Activated T-cell treated with anti-CD3 and anti-CD28 coated beads for 24 hours (primary cell): Measurements from ENCODE around the gene CHST15.

Source experiments
- DNase-seq: peaks from one replicate; pipeline ENCODE4 v3.0.0-alpha.2; 2020; ENCODE audit warnings: low read depth

CHST15 gene

GRCh38 chr10:124029559-124029958 is 63.8 kb downstream of the CHST15 start:
- DNase-seq: no peak

GRCh38 chr10:124028700-124029480 is 64.5 kb downstream of the CHST15 start:
- DNase-seq: no peak

- DNase-seq: no peak
Measured at GRCh38 chr10:124027651-124028050, 65.7 kb downstream of the CHST15 start.

- no peak for DNase-seq
Measured at GRCh38 chr10:124027031-124027611, 66.3 kb downstream of the CHST15 start.

GRCh38 chr10:124026589-124026939 is 66.8 kb downstream of the CHST15 start:
- no peak for DNase-seq

GRCh38 chr10:124025660-124026588 is 67.5 kb downstream of the CHST15 start:
- DNase-seq: no peak

- DNase-seq: no peak
Measured at GRCh38 chr10:124025152-124025551, 68.2 kb downstream of the CHST15 start.

- DNase-seq: no peak
Measured at GRCh38 chr10:124022066-124022465, 71.3 kb downstream of the CHST15 start.

GRCh38 chr10:124020981-124021815 is 72.2 kb downstream of the CHST15 start:
- no peak for DNase-seq

GRCh38 chr10:124019886-124020797 is 73.3 kb downstream of the CHST15 start:
- no peak for DNase-seq

GRCh38 chr10:124018886-124019525 is 74.4 kb downstream of the CHST15 start:
- DNase-seq: no peak

- no peak for DNase-seq
Measured at GRCh38 chr10:124017729-124018128, 75.7 kb downstream of the CHST15 start.

- DNase-seq: no peak
Measured at GRCh38 chr10:124016804-124017375, 76.5 kb downstream of the CHST15 start.

GRCh38 chr10:124015991-124016390 is 77.4 kb downstream of the CHST15 start:
- DNase-seq: no peak

GRCh38 chr10:124014416-124015154 is 78.8 kb downstream of the CHST15 start:
- no peak for DNase-seq

- DNase-seq: no peak
Measured at GRCh38 chr10:124013916-124014315, 79.5 kb downstream of the CHST15 start.

GRCh38 chr10:124012991-124013390 is 80.4 kb downstream of the CHST15 start:
- DNase-seq: no peak

- DNase-seq: no peak
Measured at GRCh38 chr10:124012583-124012982, 80.8 kb downstream of the CHST15 start.

- DNase-seq: no peak
Measured at GRCh38 chr10:124012066-124012465, 81.3 kb downstream of the CHST15 start.
